GM21367 (cell line): ENCODE data around the gene PCNP.
A peak's percentile ranks its signal among the peaks of the same experiment; 100 is the strongest.
"Not testable (repeated sequence)": the region's sequence is repeated elsewhere in the genome, so short reads cannot be mapped to it uniquely, and the experiment has no call there.

ENCODE experiments used
- ATAC-seq: cut with Tn5 transposase; IDR thresholded peaks from one replicate; pipeline ENCODE4 v1.9.1; 2021; ENCODE audit not compliant: unreplicated experiment

The PCNP gene

GRCh38 chr3:101573449-101574387 is at the start of gene PCNP:
Gene PCNP (plus strand): TSS chr3:101574180. CDS start chr3:101574216, 36 bp downstream.
- peak; percentile 81 for ATAC-seq

- no peak for ATAC-seq
These were observed 46.5 kb upstream of the PCNP start for GRCh38 chr3:101527441-101527840.

- ATAC-seq = no peak
These were observed 46.1 kb upstream of the PCNP start for GRCh38 chr3:101527906-101528305.

GRCh38 chr3:101529816-101530685 is 43.9 kb upstream of the PCNP start:
- ATAC-seq = no peak

- no peak for ATAC-seq
These were observed 43.3 kb upstream of the PCNP start for GRCh38 chr3:101530686-101531047.

- no peak for ATAC-seq
These were observed 42.4 kb upstream of the PCNP start for GRCh38 chr3:101531473-101532086.

- no peak for ATAC-seq
These were observed 41.0 kb upstream of the PCNP start for GRCh38 chr3:101532783-101533602.

GRCh38 chr3:101533603-101533968 is 40.4 kb upstream of the PCNP start:
- no peak for ATAC-seq

GRCh38 chr3:101535221-101535620 is 38.8 kb upstream of the PCNP start:
- ATAC-seq = no peak

- no peak for ATAC-seq
These were observed 37.7 kb upstream of the PCNP start for GRCh38 chr3:101536266-101536665.

- not testable (repeated sequence) for ATAC-seq
These were observed 37.0 kb upstream of the PCNP start for GRCh38 chr3:101536955-101537354.

- ATAC-seq = no peak
These were observed 31.0 kb upstream of the PCNP start for GRCh38 chr3:101542957-101543356.

- no peak for ATAC-seq
These were observed 29.7 kb upstream of the PCNP start for GRCh38 chr3:101544161-101544850.

GRCh38 chr3:101548527-101549105 is 25.4 kb upstream of the PCNP start:
- no peak for ATAC-seq

GRCh38 chr3:101549473-101549872 is 24.5 kb upstream of the PCNP start:
- no peak for ATAC-seq

GRCh38 chr3:101551359-101552081 is 22.5 kb upstream of the PCNP start:
- not testable (repeated sequence) for ATAC-seq

GRCh38 chr3:101553381-101553780 is 20.6 kb upstream of the PCNP start:
- ATAC-seq = not testable (repeated sequence)

GRCh38 chr3:101556064-101556463 is 17.9 kb upstream of the PCNP start:
- no peak for ATAC-seq
